ENCODE results near the gene TTC31. TPM values are rescaled to one million over a fixed set of nuclear protein-coding genes. Genes with fewer than 3 reads are reported as not detected.

Gene TTC31
- total and polyA plus RNA-seq, 2 donors (not counting 1 experiment from before 2014, with no cell fraction given), result 68.5 to 72.3 TPM

GRCh38 chr2:74498500-74499266 is 15.8 kb downstream of the TTC31 start:
- Mint-ChIP-seq H3K4me1 (peaks cover 45% of the 10 kb centered on the region), H3K27ac (peak overlapping the region; percentile 64), H3K9me3 (ENCODE audit: insufficient read depth) (no peaks in the 10 kb centered on the region), H3K4me3 (peak overlapping the region; percentile 92), H3K27me3 (peaks cover 50% of the 10 kb centered on the region)
- peaks cover 0 to 7% of the 10 kb centered on the region in 2 experiments for H3K36me3 ChIP-seq (replicated peaks in 1 of 2; ENCODE audit: control extremely low read depth in 1 of 2, control insufficient read depth in 1 of 2, extremely low read depth in 1 of 2, insufficient read depth in 2 of 2, low read length in 1 of 2)
- peaks cover 0 to 67% (median 36%) of the 10 kb centered on the region in 4 experiments for H3K27me3 ChIP-seq (replicated peaks in 1 of 4; ENCODE audit: control extremely low read depth in 1 of 4, control insufficient read depth in 3 of 4, insufficient read depth in 4 of 4, low read length in 3 of 4)
- POLR2A ChIA-PET, result interaction anchor here (0.6 to 1.9 kb wide), 4 partner anchors 8 to 150 kb away, joined by 3 to 7 read pairs (median 4); partner anchors contain the start of gene PCGF1
- H3K27ac ChIP-seq (ENCODE audit: low read length in 2 of 2), result no peak overlapping the region
- peak overlapping the region; percentile 26 to 69 (median 38) for H3K4me3 ChIP-seq (ENCODE audit: control extremely low read depth in 1 of 5, extremely low read depth in 1 of 5, insufficient read depth in 1 of 5, low read depth in 2 of 5, low read length in 4 of 5)
- intact Hi-C loops (cut with micrococcal nuclease), result loop anchor here (5.0 kb wide), 1 partner anchor 34 kb away; no protein-coding TSS in a partner anchor
- H3K4me2 ChIP-seq (replicated peaks; ENCODE audit: low read depth, low read length, poor library complexity, severe bottlenecking), result peak overlapping the region; percentile 91
- TF ChIP-seq CTCF (IDR thresholded peaks at IDR 0.05), result no peak
- no peak for TF ChIP-seq EZH2 (IDR thresholded peaks at IDR 0.05; ENCODE audit: borderline replicate concordance, insufficient read depth, low read depth, low read length, poor library complexity, severe bottlenecking)
- 3% methylated on average over 36 of the region's 41 CpGs for WGBS (ENCODE audit: insufficient coverage)
- no peaks in the 10 kb centered on the region for H3K79me2 ChIP-seq (ENCODE audit: control insufficient read depth, insufficient read depth, low read length)
- ATAC-seq (ENCODE audit: low read depth) (no peak), DNase-seq (peak; percentile 60)
- H2AFZ ChIP-seq (ENCODE audit: insufficient read depth, low read depth, low read length, poor library complexity, severe bottlenecking), result peak overlapping the region; percentile 64
- H3K9ac ChIP-seq (ENCODE audit: low read length), result peak overlapping the region; percentile 70
- CTCF ChIA-PET, result interaction anchor here (0.6 to 1.7 kb wide), 3 partner anchors 8 to 62 kb away, joined by 3 to 6 read pairs (median 4); partner anchors contain the start of gene PCGF1
- peaks cover 0 to 30% (median 0%) of the 10 kb centered on the region in 3 donors for H3K9me3 ChIP-seq (ENCODE audit: control extremely low read depth in 1 of 3, control insufficient read depth in 2 of 3, insufficient read depth in 1 of 3, low read length in 2 of 3)
- H4K20me1 ChIP-seq (ENCODE audit: control insufficient read depth, insufficient read depth, low read length, poor library complexity, severe bottlenecking), result no peaks in the 10 kb centered on the region
- peaks cover 46 to 49% of the 10 kb centered on the region in 2 donors for H3K4me1 ChIP-seq (ENCODE audit: control insufficient read depth in 2 of 2, insufficient read depth in 2 of 2, low read length in 2 of 2)
